Measurements from ENCODE around the gene BOK. TPM values are rescaled to one million over a fixed set of nuclear protein-coding genes. Genes with fewer than 3 reads are reported as not detected.
A peak's percentile ranks its signal among the peaks of the same experiment; 100 is the strongest.

BOK gene
- total and polyA plus RNA-seq, 9 donors, result 35.3 to 60.4 (median 57.0) TPM

DNA sequence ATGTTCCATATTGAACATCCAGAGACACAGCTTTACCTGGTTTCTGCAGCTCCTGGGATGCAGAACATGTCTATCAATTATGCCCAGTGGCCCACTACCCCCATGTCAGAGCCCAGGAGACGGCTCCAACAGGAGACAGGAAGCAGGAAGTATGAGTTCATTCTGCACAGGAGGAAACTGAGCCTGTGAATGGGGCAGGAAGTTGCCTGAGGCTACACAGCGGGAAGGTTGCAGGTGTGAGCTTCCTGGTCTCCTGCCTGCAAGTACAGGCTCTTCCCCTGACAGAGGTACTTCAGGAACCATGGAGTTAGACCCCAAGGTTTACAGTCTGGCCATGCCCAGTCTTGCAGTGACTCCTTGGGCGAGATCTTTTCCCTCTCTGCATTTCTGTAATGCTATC, 2.8 kb upstream of the BOK start:
- no peak for DNase-seq
- 53% methylated on average over 3 of the region's 3 CpGs for WGBS (ENCODE audit: insufficient coverage)

GRCh38 chr2:241556746-241557145, 1.8 kb upstream of the BOK start:
- Histone ChIP-seq H3K27me3 (ENCODE audit: control insufficient read depth, insufficient read depth, low read length) (peaks cover 8% of the 10 kb centered on the region), H3K4me1 (ENCODE audit: control insufficient read depth, insufficient read depth, low read length) (peaks cover 25% of the 10 kb centered on the region), H3K27ac (ENCODE audit: low read length) (no peak overlapping the region), H3K4me3 (ENCODE audit: low read length) (no peak overlapping the region), H3K9me3 (replicated peaks; ENCODE audit: control insufficient read depth, low read depth, low read length) (peaks cover 16% of the 10 kb centered on the region), H3K36me3 (ENCODE audit: control insufficient read depth, insufficient read depth, low read length) (peaks cover 5% of the 10 kb centered on the region)
- DNase-seq, result no peak

More for the DNA sequence above, 2.8 kb upstream of the BOK start:
- Histone ChIP-seq H3K27me3 (ENCODE audit: control insufficient read depth, insufficient read depth, low read length) (peaks cover 8% of the 10 kb centered on the region), H3K4me1 (ENCODE audit: control insufficient read depth, insufficient read depth, low read length) (peaks cover 20% of the 10 kb centered on the region), H3K36me3 (ENCODE audit: control insufficient read depth, insufficient read depth, low read length) (peaks cover 5% of the 10 kb centered on the region), H3K9me3 (replicated peaks; ENCODE audit: control insufficient read depth, low read depth, low read length) (peaks cover 16% of the 10 kb centered on the region), H3K27ac (ENCODE audit: low read length) (no peak overlapping the region), H3K4me3 (ENCODE audit: low read length) (no peak overlapping the region)

DNA sequence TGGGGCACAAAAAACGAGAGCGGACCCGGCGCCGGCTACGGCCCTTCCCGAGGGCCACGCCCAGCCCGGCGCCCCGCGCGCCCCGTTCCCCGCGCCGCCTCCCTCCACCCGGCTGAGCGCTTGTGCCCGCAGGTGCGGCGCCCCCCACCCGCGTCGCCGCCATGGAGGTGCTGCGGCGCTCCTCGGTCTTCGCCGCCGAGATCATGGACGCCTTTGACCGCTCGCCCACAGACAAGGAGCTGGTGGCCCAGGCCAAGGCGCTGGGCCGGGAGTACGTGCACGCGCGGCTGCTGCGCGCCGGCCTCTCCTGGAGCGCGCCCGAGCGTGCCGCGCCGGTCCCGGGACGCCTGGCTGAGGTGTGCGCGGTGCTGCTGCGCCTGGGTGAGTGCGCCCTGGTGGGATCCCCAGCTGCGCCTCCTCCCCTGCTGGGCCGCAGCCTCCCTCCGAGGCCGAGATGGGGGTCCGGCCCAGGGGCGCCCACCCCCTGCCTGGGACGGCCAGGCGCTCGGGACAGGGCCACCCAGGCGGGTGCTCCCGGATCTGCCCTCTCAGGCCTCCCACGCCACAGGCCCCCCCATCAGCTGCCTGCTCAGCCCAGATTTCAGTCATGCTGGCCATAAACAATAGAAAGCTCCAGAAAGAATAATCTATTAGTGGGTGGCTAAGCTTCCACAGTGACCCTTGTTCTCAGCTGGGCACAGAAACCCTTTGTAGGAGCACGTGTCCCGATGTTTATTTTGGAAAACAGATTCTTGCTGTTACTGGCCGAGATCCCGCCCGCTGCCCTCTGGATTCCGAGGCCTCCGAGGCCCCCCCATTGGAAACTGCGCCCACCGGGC, 997 bp downstream of the BOK start:
- H3K4me1 ChIP-seq (ENCODE audit: control insufficient read depth, insufficient read depth, low read length), result peaks cover 46% of the 10 kb centered on the region
- WGBS (ENCODE audit: insufficient coverage), result 6% methylated on average over 71 of the region's 78 CpGs
- H3K4me3 ChIP-seq (ENCODE audit: low read length), result peak overlapping the region; percentile 55
- peak; percentile 52 for DNase-seq
- H3K27me3 ChIP-seq (ENCODE audit: control insufficient read depth, insufficient read depth, low read length), result peaks cover 6% of the 10 kb centered on the region
- H3K9me3 ChIP-seq (replicated peaks; ENCODE audit: control insufficient read depth, low read depth, low read length), result peaks cover 16% of the 10 kb centered on the region
- H3K27ac ChIP-seq (ENCODE audit: low read length), result peak overlapping the region; percentile 29
- peaks cover 23% of the 10 kb centered on the region for H3K36me3 ChIP-seq (ENCODE audit: control insufficient read depth, insufficient read depth, low read length)

DNA sequence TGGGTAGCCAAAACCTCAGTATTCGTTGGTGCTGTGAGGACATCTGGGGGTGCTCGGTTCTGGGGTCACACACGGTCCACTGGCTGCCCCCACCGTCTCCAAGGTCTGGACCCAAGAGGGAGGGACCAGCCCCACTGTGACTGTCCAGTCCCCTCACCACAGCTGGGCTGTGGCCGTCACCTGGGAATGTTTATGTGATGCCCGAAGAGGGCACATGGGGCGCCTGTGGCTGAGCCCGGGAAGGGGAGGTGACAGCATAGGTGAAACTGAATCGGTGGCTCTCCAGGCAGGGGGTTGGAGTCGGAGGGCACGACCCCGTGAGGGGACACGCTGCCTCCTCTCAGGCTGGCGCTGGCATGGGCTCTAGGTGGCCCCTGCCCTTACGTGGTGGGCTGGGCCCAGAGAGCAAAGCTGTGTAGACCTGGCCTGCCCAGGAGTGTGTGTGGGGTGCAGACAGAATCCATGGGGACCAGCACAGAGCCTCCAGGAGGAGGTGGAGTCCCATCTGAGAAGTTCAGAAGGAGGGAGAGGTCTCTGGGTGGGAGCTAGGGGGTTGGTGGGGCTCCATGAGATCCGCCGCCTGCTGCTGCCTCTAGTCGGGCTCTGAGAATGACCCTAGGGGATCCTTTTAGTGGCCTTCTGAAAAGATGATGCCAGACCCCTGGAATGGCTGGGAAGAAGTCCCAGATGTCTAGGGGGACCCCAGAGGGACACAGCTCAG, 1.8 kb downstream of the BOK start:
- Histone ChIP-seq H3K27me3 (ENCODE audit: control insufficient read depth, insufficient read depth, low read length) (peaks cover 4% of the 10 kb centered on the region), H3K4me1 (ENCODE audit: control insufficient read depth, insufficient read depth, low read length) (peaks cover 49% of the 10 kb centered on the region), H3K4me3 (ENCODE audit: low read length) (peak overlapping the region; percentile 55), H3K36me3 (ENCODE audit: control insufficient read depth, insufficient read depth, low read length) (peaks cover 23% of the 10 kb centered on the region), H3K27ac (ENCODE audit: low read length) (no peak overlapping the region), H3K9me3 (replicated peaks; ENCODE audit: control insufficient read depth, low read depth, low read length) (peaks cover 16% of the 10 kb centered on the region)
- WGBS (ENCODE audit: insufficient coverage), result 73% methylated on average over 18 of the region's 18 CpGs
- no peak for DNase-seq

- Histone ChIP-seq H3K36me3 (ENCODE audit: control insufficient read depth, insufficient read depth, low read length) (peaks cover 23% of the 10 kb centered on the region), H3K27ac (ENCODE audit: low read length) (no peak overlapping the region), H3K4me1 (ENCODE audit: control insufficient read depth, insufficient read depth, low read length) (peaks cover 49% of the 10 kb centered on the region), H3K9me3 (replicated peaks; ENCODE audit: control insufficient read depth, low read depth, low read length) (peaks cover 12% of the 10 kb centered on the region), H3K4me3 (ENCODE audit: low read length) (no peak overlapping the region), H3K27me3 (ENCODE audit: control insufficient read depth, insufficient read depth, low read length) (no peaks in the 10 kb centered on the region)
- WGBS (ENCODE audit: insufficient coverage), result 55% methylated on average over 15 of the region's 19 CpGs
- no peak for DNase-seq
Measured at GRCh38 chr2:241560883-241561474, 2.4 kb downstream of the BOK start.

DNA sequence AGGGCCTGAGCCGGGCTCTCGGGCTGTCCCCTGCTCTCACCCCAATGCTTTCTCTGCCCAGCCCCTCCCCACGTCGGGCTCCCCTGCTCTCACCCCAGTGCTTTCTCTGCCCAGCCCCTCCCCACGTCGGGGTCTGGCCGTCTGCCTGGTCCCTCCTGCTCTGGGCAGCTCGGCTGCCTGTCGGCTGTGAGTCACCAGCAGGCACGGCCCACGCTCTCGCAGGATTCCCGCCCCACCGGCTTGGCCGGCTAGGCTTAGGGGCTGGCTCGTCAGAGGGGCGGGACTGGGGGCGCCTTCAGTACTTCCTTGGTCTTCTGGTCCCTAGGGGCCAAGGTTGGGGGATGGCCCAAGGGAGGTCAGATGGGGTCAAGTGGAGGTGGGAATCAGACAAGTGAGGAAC, 3.3 kb downstream of the BOK start:
- 34% methylated on average over 15 of the region's 18 CpGs for whole genome bisulfite sequencing (ENCODE audit: insufficient coverage)
- Histone ChIP-seq H3K27me3 (ENCODE audit: control insufficient read depth, insufficient read depth, low read length) (no peaks in the 10 kb centered on the region), H3K4me1 (ENCODE audit: control insufficient read depth, insufficient read depth, low read length) (peaks cover 49% of the 10 kb centered on the region), H3K36me3 (ENCODE audit: control insufficient read depth, insufficient read depth, low read length) (peaks cover 23% of the 10 kb centered on the region), H3K4me3 (ENCODE audit: low read length) (no peak overlapping the region), H3K9me3 (replicated peaks; ENCODE audit: control insufficient read depth, low read depth, low read length) (peaks cover 5% of the 10 kb centered on the region), H3K27ac (ENCODE audit: low read length) (no peak overlapping the region)
- DNase-seq, result peak; percentile 70

GRCh38 chr2:241562269-241562891, 3.8 kb downstream of the BOK start:
- no peak overlapping the region for H3K4me3 ChIP-seq (ENCODE audit: low read length)
- H3K4me1 ChIP-seq (ENCODE audit: control insufficient read depth, insufficient read depth, low read length), result peaks cover 49% of the 10 kb centered on the region
- 85% methylated on average over 23 of the region's 23 CpGs for WGBS (ENCODE audit: insufficient coverage)
- H3K9me3 ChIP-seq (replicated peaks; ENCODE audit: control insufficient read depth, low read depth, low read length), result peaks cover 1% of the 10 kb centered on the region
- DNase-seq, result no peak
- no peaks in the 10 kb centered on the region for H3K27me3 ChIP-seq (ENCODE audit: control insufficient read depth, insufficient read depth, low read length)
- peaks cover 23% of the 10 kb centered on the region for H3K36me3 ChIP-seq (ENCODE audit: control insufficient read depth, insufficient read depth, low read length)
- no peak overlapping the region for H3K27ac ChIP-seq (ENCODE audit: low read length)

GRCh38 chr2:241563031-241563507, 4.5 kb downstream of the BOK start:
- Histone ChIP-seq H3K27me3 (ENCODE audit: control insufficient read depth, insufficient read depth, low read length) (no peaks in the 10 kb centered on the region), H3K27ac (ENCODE audit: low read length) (no peak overlapping the region), H3K9me3 (replicated peaks; ENCODE audit: control insufficient read depth, low read depth, low read length) (no peaks in the 10 kb centered on the region), H3K36me3 (ENCODE audit: control insufficient read depth, insufficient read depth, low read length) (peaks cover 23% of the 10 kb centered on the region), H3K4me1 (ENCODE audit: control insufficient read depth, insufficient read depth, low read length) (peaks cover 49% of the 10 kb centered on the region), H3K4me3 (ENCODE audit: low read length) (no peak overlapping the region)
- 83% methylated on average over 13 of the region's 13 CpGs for WGBS (ENCODE audit: insufficient coverage)
- DNase-seq, result no peak

DNA sequence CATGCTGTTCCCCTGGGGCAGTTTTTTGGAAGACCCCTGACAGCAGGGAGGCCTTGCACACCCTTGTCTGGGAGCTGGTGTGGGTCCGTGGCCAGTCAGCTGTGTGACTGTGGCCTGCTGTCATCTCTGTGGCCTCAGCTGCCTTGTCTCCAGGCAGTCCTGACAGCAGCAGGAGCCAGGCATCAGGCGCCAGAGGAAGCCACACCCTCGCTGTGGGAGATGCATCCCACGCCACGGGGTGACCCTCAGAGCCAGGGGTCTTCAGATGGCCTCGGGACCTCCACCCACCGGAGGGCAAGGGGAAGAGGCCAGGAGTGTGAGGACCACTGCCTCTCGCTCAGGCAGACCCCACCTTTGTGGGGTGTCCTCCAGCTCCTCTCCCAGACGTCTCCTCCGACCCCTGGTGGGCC, 5.0 kb downstream of the BOK start:
- 33% methylated on average over 10 of the region's 10 CpGs for WGBS (ENCODE audit: insufficient coverage)
- DNase-seq, result no peak
- H3K27ac ChIP-seq (ENCODE audit: low read length), result no peak overlapping the region
- H3K27me3 ChIP-seq (ENCODE audit: control insufficient read depth, insufficient read depth, low read length), result no peaks in the 10 kb centered on the region
- no peaks in the 10 kb centered on the region for H3K9me3 ChIP-seq (replicated peaks; ENCODE audit: control insufficient read depth, low read depth, low read length)
- peaks cover 47% of the 10 kb centered on the region for H3K4me1 ChIP-seq (ENCODE audit: control insufficient read depth, insufficient read depth, low read length)
- peaks cover 23% of the 10 kb centered on the region for H3K36me3 ChIP-seq (ENCODE audit: control insufficient read depth, insufficient read depth, low read length)
- H3K4me3 ChIP-seq (ENCODE audit: low read length), result no peak overlapping the region

Data from muscle of leg (tissue), 11 donors.